ENCODE measurements around the gene OTOF.

OTOF gene

GRCh38 chr2:26461601-26462023, 16.3 kb downstream of the OTOF start:
- no peak for DNase-seq (ENCODE audit: extremely low spot score)
- POLR2A ChIA-PET, result no interaction called here
- CTCF ChIA-PET, result no interaction called here
- TF ChIP-seq CTCF (IDR thresholded peaks at IDR 0.05; ENCODE audit: control extremely low read depth, extremely low read depth, low read depth, missing control alignments), result no peak

GRCh38 chr2:26460613-26461031, 17.3 kb downstream of the OTOF start:
- DNase-seq (ENCODE audit: extremely low spot score), result no peak
- POLR2A ChIA-PET, result interaction anchor here (0.6 kb wide), 1 partner anchor 13 kb away, joined by 3 read pairs; no protein-coding TSS in a partner anchor
- CTCF ChIA-PET, result interaction anchor here (1.3 kb wide), 1 partner anchor 9 kb away, joined by 3 read pairs; no protein-coding TSS in a partner anchor
- no peak for TF ChIP-seq CTCF (IDR thresholded peaks at IDR 0.05; ENCODE audit: control extremely low read depth, extremely low read depth, low read depth, missing control alignments)

GRCh38 chr2:26459991-26460612, 17.8 kb downstream of the OTOF start:
- CTCF ChIA-PET, result interaction anchor here (1.3 kb wide), 1 partner anchor 10 kb away, joined by 3 read pairs; no protein-coding TSS in a partner anchor
- TF ChIP-seq CTCF (IDR thresholded peaks at IDR 0.05; ENCODE audit: control extremely low read depth, extremely low read depth, low read depth, missing control alignments), result no peak
- POLR2A ChIA-PET, result no interaction called here
- DNase-seq (ENCODE audit: extremely low spot score), result no peak

- CTCF ChIA-PET, result interaction anchor here (1.0 to 1.1 kb wide), 3 partner anchors 10 to 508 kb away, joined by 3 read pairs; partner anchors contain the start of gene OTOF
- POLR2A ChIA-PET, result no interaction called here
- no peak for DNase-seq (ENCODE audit: extremely low spot score)
- no peak for TF ChIP-seq CTCF (IDR thresholded peaks at IDR 0.05; ENCODE audit: control extremely low read depth, extremely low read depth, low read depth, missing control alignments)
Observed at GRCh38 chr2:26458365-26459042, 19.4 kb downstream of the OTOF start.

- CTCF ChIA-PET, result interaction anchor here (1.1 kb wide), 2 partner anchors 9 to 507 kb away, joined by 3 read pairs; no protein-coding TSS in a partner anchor
- no peak for DNase-seq (ENCODE audit: extremely low spot score)
- POLR2A ChIA-PET, result no interaction called here
- TF ChIP-seq CTCF (IDR thresholded peaks at IDR 0.05; ENCODE audit: control extremely low read depth, extremely low read depth, low read depth, missing control alignments), result no peak
Observed at GRCh38 chr2:26457695-26458364, 20.1 kb downstream of the OTOF start.

DNA sequence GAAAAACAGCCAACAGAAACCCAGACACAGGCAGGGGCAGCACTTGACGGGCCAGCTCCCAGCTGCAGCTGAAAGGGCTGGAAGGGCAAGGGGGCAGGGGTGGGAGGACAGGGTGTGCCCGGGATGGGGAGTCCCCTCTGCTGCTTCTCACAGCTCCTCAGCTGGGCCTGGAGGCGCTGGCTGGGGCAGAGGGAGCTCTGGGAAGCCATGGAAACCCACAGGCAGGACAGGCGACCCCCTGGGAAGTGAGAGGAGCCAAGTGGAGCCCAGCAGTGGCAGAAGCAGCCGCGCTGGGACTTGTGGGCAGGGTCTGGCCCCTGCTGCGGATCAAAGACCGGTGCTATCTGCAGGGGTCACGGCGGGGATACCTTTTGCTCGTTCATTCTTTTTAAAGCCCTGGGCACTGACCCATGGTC, 20.7 kb downstream of the OTOF start:
- DNase-seq (ENCODE audit: extremely low spot score), result no peak
- ChIA-PET CTCF (no interaction called here), POLR2A (interaction anchor here (0.6 kb wide), 1 partner anchor 26 kb away, joined by 3 read pairs; no protein-coding TSS in a partner anchor)
- TF ChIP-seq CTCF (IDR thresholded peaks at IDR 0.05; ENCODE audit: control extremely low read depth, extremely low read depth, low read depth, missing control alignments), result no peak
